Activated T-helper 17 cell treated with anti-CD3 and anti-CD28 coated beads, Interleukin-2, amount 50 U/mL, for 72 hours (primary cell): ENCODE data around the gene CPOX. TPM values are rescaled to one million over a fixed set of nuclear protein-coding genes. Genes with fewer than 3 reads are reported as not detected.
A peak's percentile ranks its signal among the peaks of the same experiment; 100 is the strongest.

Experiments
- ATAC-seq: fragments of 150-1000 bp; cut with Tn5 transposase; replicated peaks from 2 replicates; pipeline ENCODE4 v1.10.0; 2021; ENCODE audit warnings: mild to moderate bottlenecking, moderate library complexity
- H3K27ac Mint-ChIP-seq: one replicate; pipeline ENCODE4 v1.8.0; 2022; ENCODE audit warnings: mixed read lengths
- H3K27me3 Mint-ChIP-seq: one replicate; pipeline ENCODE4 v1.8.0; 2022; ENCODE audit warnings: mixed read lengths
- H3K36me3 Mint-ChIP-seq: one replicate; pipeline ENCODE4 v1.8.0; 2022; ENCODE audit warnings: low read depth, mild to moderate bottlenecking, mixed read lengths
- H3K4me1 Mint-ChIP-seq: one replicate; pipeline ENCODE4 v1.8.0; 2022; ENCODE audit warnings: mixed read lengths
- H3K4me3 Mint-ChIP-seq: one replicate; pipeline ENCODE4 v1.8.0; 2022; ENCODE audit warnings: mild to moderate bottlenecking, mixed read lengths
- H3K9me3 Mint-ChIP-seq: one replicate; pipeline ENCODE4 v1.8.0; 2022; ENCODE audit warnings: mixed read lengths
- total RNA-seq, 2 donors: library from RNA; stranded (reverse); gene quantifications; one replicate each; pipeline ENCODE4 v1.2.3, GENCODE V29; 2022

The CPOX gene
- total RNA-seq, 2 donors from 2014 or later = 64.2 to 75.9 TPM

DNA sequence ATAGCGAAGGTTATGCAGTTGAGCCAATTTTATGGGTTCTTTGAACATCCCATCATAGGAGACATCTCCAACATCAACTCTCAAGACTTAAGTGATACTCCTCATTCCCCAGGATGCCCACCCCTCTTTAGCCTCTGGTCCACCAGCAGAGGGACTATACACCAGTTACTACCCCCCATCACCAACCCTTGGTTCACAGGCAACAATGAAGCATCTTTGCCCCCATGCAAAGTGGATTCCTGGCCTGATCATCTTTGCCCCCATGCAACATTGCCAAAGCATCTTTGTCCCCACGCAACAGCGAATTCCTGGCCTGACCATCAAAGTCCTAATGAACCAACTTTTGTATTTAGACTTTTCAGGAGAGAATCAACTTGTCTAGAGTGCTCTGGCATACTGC, 42.6 kb downstream of the CPOX start:
- no peaks in the 10 kb centered on the region for H3K27me3 Mint-ChIP-seq
- H3K36me3 Mint-ChIP-seq = peaks cover 10% of the 10 kb centered on the region
- ATAC-seq = no peak
- H3K9me3 Mint-ChIP-seq = no peaks in the 10 kb centered on the region
- H3K4me3 Mint-ChIP-seq = peak overlapping the region; percentile 87
- peak overlapping the region; percentile 33 for H3K27ac Mint-ChIP-seq
- peaks cover 42% of the 10 kb centered on the region for H3K4me1 Mint-ChIP-seq

DNA sequence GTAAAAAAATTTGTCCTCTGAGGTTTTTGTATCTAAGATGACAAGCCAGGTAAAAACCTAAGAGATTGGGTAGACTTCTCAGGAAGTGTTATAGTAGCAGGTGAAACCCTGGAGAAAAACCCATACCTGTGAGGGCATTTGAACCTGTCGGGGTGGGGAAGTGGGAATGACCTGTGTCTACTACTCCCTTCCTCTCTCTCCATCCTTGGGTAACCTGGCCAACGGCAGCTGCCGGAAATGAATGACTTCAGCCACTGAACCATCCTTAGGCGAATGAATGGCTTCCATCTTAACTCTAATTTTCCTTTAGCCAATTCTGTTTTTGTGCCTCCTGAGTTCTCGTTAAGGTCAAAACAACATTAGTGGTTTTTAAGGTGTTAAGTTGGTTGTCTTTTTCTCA, 44.9 kb downstream of the CPOX start:
- Mint-ChIP-seq H3K4me3 (no peak overlapping the region), H3K27ac (no peak overlapping the region), H3K9me3 (no peaks in the 10 kb centered on the region), H3K36me3 (no peaks in the 10 kb centered on the region), H3K4me1 (peaks cover 32% of the 10 kb centered on the region), H3K27me3 (no peaks in the 10 kb centered on the region)
- no peak for ATAC-seq

DNA sequence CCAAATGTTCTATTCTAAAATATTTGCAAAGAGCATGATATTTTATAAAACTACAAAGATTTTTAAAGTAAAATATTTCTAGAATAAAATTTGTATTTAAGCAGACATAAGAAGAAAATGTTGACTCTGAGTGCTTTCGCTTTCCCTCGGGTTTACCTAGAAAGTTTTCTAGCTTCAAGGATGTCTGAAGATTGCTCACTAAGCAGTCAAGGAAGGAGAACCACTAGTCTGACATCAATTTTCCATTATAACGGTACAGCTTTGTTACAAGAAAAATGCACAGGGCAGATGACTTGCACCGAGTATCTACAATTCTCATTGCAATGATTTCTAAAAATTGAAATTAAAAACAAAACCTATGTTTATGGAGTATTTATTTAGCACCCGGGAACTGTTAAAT, 47.5 kb downstream of the CPOX start:
- peak overlapping the region; percentile 83 for H3K4me3 Mint-ChIP-seq
- H3K4me1 Mint-ChIP-seq = peaks cover 27% of the 10 kb centered on the region
- no peaks in the 10 kb centered on the region for H3K27me3 Mint-ChIP-seq

GRCh38 chr3:98542623-98543022, 50.8 kb downstream of the CPOX start:
- no peak for ATAC-seq
- Mint-ChIP-seq H3K27ac (no peak overlapping the region), H3K4me3 (peak overlapping the region; percentile 26), H3K4me1 (peaks cover 32% of the 10 kb centered on the region), H3K36me3 (peaks cover 6% of the 10 kb centered on the region), H3K27me3 (no peaks in the 10 kb centered on the region), H3K9me3 (no peaks in the 10 kb centered on the region)

More for the DNA sequence above, 47.5 kb downstream of the CPOX start:
- peak overlapping the region; percentile 97 for H3K27ac Mint-ChIP-seq
- no peaks in the 10 kb centered on the region for H3K36me3 Mint-ChIP-seq
- no peaks in the 10 kb centered on the region for H3K9me3 Mint-ChIP-seq
- peak; percentile 95 for ATAC-seq

GRCh38 chr3:98541695-98542094, 51.7 kb downstream of the CPOX start:
- no peaks in the 10 kb centered on the region for H3K27me3 Mint-ChIP-seq
- H3K4me1 Mint-ChIP-seq = peaks cover 38% of the 10 kb centered on the region
- H3K36me3 Mint-ChIP-seq = peaks cover 9% of the 10 kb centered on the region
- peak overlapping the region; percentile 67 for H3K27ac Mint-ChIP-seq
- H3K4me3 Mint-ChIP-seq = peak overlapping the region; percentile 63
- no peak for ATAC-seq
- no peaks in the 10 kb centered on the region for H3K9me3 Mint-ChIP-seq

DNA sequence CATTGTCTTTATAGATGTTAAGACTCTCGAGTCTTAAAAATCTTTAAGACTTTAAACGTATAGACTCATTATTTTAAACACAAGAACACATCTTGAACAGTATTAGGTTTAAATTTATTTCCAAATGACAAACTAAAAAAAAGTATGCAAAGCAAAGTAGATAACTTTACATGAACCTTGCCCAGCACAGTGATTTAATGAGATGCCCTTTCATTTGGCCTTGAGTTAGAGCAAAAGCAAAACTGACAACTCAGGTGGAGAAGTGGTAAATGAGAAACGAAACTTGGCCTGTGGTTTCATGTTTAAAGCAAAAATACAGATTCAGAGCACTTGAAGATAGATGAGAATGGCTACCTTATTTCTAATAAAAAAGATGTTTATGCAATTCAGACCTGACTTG, 53.1 kb downstream of the CPOX start:
- H3K4me3 Mint-ChIP-seq = peak overlapping the region; percentile 79
- H3K27me3 Mint-ChIP-seq = no peaks in the 10 kb centered on the region
- H3K36me3 Mint-ChIP-seq = peaks cover 16% of the 10 kb centered on the region
- peak overlapping the region; percentile 71 for H3K27ac Mint-ChIP-seq
- H3K4me1 Mint-ChIP-seq = peaks cover 34% of the 10 kb centered on the region
- peak; percentile 40 for ATAC-seq
- no peaks in the 10 kb centered on the region for H3K9me3 Mint-ChIP-seq

DNA sequence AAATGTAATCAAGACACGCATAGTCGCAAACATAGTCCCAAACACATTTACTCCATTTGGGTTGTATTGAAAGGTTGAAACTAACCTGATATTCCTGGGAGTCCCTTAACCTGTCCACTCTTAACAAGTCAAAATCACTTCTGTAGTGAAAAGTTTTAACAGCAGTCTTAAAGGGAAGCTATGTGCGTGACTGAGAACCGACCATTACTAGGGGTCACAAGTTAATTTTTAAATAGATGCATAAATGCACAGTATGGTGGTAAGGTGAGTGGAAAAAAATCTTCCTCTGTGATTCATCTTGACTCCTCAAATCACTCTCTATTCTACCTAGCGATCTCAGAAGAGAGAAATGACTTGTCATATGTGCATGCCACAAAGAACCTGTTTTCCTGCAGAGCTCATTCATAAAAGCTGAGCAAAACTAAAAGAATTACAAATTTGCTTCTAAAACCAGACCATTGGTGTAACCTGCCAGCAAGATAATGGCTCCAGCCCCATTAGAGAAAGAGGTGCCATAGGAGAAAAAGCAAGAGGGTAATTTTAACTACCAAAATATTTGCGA, 56.9 kb downstream of the CPOX start:
- Mint-ChIP-seq H3K4me1 (peaks cover 22% of the 10 kb centered on the region), H3K4me3 (peak overlapping the region; percentile 64), H3K36me3 (peaks cover 40% of the 10 kb centered on the region), H3K9me3 (no peaks in the 10 kb centered on the region), H3K27ac (peak overlapping the region; percentile 91), H3K27me3 (no peaks in the 10 kb centered on the region)
- ATAC-seq = peak; percentile 80

DNA sequence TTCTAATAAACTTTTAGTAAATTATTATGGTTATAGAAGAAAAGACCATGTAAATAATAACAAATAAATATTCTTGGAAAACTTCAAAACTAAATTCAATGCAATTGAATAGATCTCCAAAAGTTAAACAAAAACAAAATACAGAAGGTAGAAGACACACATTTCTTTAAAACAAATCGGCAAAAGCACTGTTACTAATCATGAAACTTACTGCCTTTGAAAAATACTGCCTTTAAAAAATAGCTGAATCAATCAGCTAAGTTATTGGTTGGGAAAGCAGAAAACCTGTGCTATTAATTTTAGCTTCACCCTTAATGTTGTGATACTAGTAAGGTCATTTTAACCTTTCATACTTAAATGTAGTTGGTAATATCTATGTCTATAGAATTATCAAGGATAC, 58.7 kb downstream of the CPOX start:
- no peak for ATAC-seq
- H3K27me3 Mint-ChIP-seq = no peaks in the 10 kb centered on the region
- peak overlapping the region; percentile 63 for H3K4me3 Mint-ChIP-seq
- H3K36me3 Mint-ChIP-seq = peaks cover 58% of the 10 kb centered on the region
- H3K27ac Mint-ChIP-seq = no peak overlapping the region
- H3K9me3 Mint-ChIP-seq = no peaks in the 10 kb centered on the region
- peaks cover 21% of the 10 kb centered on the region for H3K4me1 Mint-ChIP-seq

DNA sequence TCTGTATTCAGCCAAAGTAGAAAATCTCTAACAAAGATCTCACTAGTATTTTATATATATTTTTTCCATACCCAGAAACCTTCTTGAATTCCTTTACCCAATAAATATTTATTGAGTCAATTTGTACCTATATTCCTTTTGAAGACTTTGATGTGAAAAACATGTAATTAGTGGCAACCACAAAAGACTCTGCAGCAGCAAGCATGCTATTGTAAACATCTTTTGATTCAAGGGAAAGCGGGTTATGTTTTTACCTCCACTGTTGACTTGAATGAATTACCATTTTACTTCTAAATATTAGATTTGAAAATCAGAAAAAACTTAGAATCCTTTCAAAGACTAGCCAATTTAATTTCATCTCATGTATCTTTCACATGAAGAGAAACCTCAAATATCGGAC, 59.2 kb downstream of the CPOX start:
- peak overlapping the region; percentile 63 for H3K4me3 Mint-ChIP-seq
- no peak for ATAC-seq
- peaks cover 63% of the 10 kb centered on the region for H3K36me3 Mint-ChIP-seq
- peak overlapping the region; percentile 19 for H3K27ac Mint-ChIP-seq
- H3K27me3 Mint-ChIP-seq = no peaks in the 10 kb centered on the region
- peaks cover 22% of the 10 kb centered on the region for H3K4me1 Mint-ChIP-seq
- no peaks in the 10 kb centered on the region for H3K9me3 Mint-ChIP-seq

GRCh38 chr3:98532709-98533571, 60.5 kb downstream of the CPOX start:
- peaks cover 70% of the 10 kb centered on the region for H3K36me3 Mint-ChIP-seq
- H3K9me3 Mint-ChIP-seq = no peaks in the 10 kb centered on the region
- no peak for ATAC-seq
- H3K27ac Mint-ChIP-seq = peak overlapping the region; percentile 19
- no peaks in the 10 kb centered on the region for H3K27me3 Mint-ChIP-seq
- H3K4me3 Mint-ChIP-seq = peak overlapping the region; percentile 63
- H3K4me1 Mint-ChIP-seq = peaks cover 23% of the 10 kb centered on the region

- Mint-ChIP-seq H3K27ac (peak overlapping the region; percentile 19), H3K36me3 (peaks cover 77% of the 10 kb centered on the region), H3K9me3 (no peaks in the 10 kb centered on the region), H3K27me3 (no peaks in the 10 kb centered on the region), H3K4me3 (peak overlapping the region; percentile 63), H3K4me1 (peaks cover 22% of the 10 kb centered on the region)
- ATAC-seq = no peak
Measured at GRCh38 chr3:98532275-98532637, 61.2 kb downstream of the CPOX start.

GRCh38 chr3:98531622-98532274, 61.7 kb downstream of the CPOX start, which contains the start of gene GPR15:
GPR15 (plus strand) TSS chr3:98531978; CDS start chr3:98532034, 56 bp downstream.
- no peaks in the 10 kb centered on the region for H3K27me3 Mint-ChIP-seq
- H3K4me3 Mint-ChIP-seq = peak within 1 kb of the TSS; percentile 63
- H3K9me3 Mint-ChIP-seq = no peaks in the 10 kb centered on the region
- H3K27ac Mint-ChIP-seq = peak within 1 kb of the TSS; percentile 19
- ATAC-seq = peak; percentile 27
- H3K4me1 Mint-ChIP-seq = peaks cover 17% of the 10 kb centered on the region
- peaks cover 79% of the 10 kb centered on the region for H3K36me3 Mint-ChIP-seq

DNA sequence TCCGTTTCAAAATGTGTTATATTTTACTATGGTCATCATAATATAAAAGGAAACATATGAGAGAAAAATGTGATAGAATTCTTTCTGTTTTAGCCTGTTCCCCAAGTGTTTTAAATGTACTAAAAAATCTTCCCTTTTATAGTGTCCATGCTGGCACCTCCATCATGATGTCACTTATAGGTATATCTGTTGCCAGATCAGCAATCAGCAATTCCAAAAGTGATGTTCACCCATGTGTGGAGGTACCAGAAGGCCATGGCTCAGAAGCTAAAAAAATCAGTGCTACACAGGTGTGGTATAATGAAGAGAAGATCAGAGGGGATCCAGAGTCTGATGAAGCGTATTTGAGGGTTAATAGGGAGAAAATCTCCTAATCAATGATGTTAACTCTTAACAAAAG, 62.7 kb downstream of the CPOX start:
- peak overlapping the region; percentile 63 for H3K4me3 Mint-ChIP-seq
- peak overlapping the region; percentile 19 for H3K27ac Mint-ChIP-seq
- H3K4me1 Mint-ChIP-seq = peaks cover 13% of the 10 kb centered on the region
- H3K36me3 Mint-ChIP-seq = peaks cover 79% of the 10 kb centered on the region
- H3K27me3 Mint-ChIP-seq = no peaks in the 10 kb centered on the region
- ATAC-seq = no peak
- no peaks in the 10 kb centered on the region for H3K9me3 Mint-ChIP-seq

- no peak for ATAC-seq
- Mint-ChIP-seq H3K36me3 (peaks cover 86% of the 10 kb centered on the region), H3K27ac (peak overlapping the region; percentile 67)
Measured at GRCh38 chr3:98529856-98530459, 63.5 kb downstream of the CPOX start.

More at GRCh38 chr3:98529856-98530459, 63.5 kb downstream of the CPOX start:
- no peaks in the 10 kb centered on the region for H3K27me3 Mint-ChIP-seq
- peak overlapping the region; percentile 63 for H3K4me3 Mint-ChIP-seq
- H3K4me1 Mint-ChIP-seq = peaks cover 16% of the 10 kb centered on the region
- no peaks in the 10 kb centered on the region for H3K9me3 Mint-ChIP-seq
